Neural cell (in vitro differentiated cells): ENCODE results near the gene TSPAN18. TPM values are rescaled to one million over a fixed set of nuclear protein-coding genes. Genes with fewer than 3 reads are reported as not detected.

Experiments used
- H2AFZ ChIP-seq: fragments of 200-600, 300-800 bp; sonication (generic), shearing (Covaris generic); 2 replicates; pipeline ENCODE4 v1.6.0; 2014; ENCODE audit warnings: low read depth, mild to moderate bottlenecking, antibody characterized with exemption, low read length, moderate library complexity
- H3F3A ChIP-seq: fragments of 200-600 bp; shearing (Covaris generic); 2 replicates; pipeline ENCODE4 v1.6.1; 2016; ENCODE audit warnings: mild to moderate bottlenecking, moderate library complexity, mixed read lengths, antibody characterized with exemption, low read length; ENCODE audit not compliant: insufficient read depth, poor library complexity, severe bottlenecking
- H3K27ac ChIP-seq: fragments of 200-600, 300-800 bp; sonication (generic), shearing (Covaris generic); 2 replicates; pipeline ENCODE4 v1.5.1; 2014; ENCODE audit warnings: mild to moderate bottlenecking, low read length, moderate library complexity
- H3K27me3 ChIP-seq: fragments of 300-800, 200-600 bp; sonication (generic), shearing (Covaris generic); 2 replicates; pipeline ENCODE4 v1.6.0; 2014; ENCODE audit warnings: mild to moderate bottlenecking, low read depth, low read length, moderate library complexity; ENCODE audit not compliant: insufficient read depth
- H3K36me3 ChIP-seq: fragments of 300-800, 200-600 bp; sonication (generic), shearing (Covaris generic); 2 replicates; pipeline ENCODE4 v1.5.1; 2014; ENCODE audit warnings: mild to moderate bottlenecking, antibody characterized with exemption, low read length, moderate library complexity; ENCODE audit not compliant: insufficient read depth
- H3K4me2 ChIP-seq: fragments of 300-800, 200-600 bp; sonication (generic), shearing (Covaris generic); 2 replicates; pipeline ENCODE4 v1.6.0; 2014; ENCODE audit warnings: mild to moderate bottlenecking, low read length
- H3K4me3 ChIP-seq: fragments of 300-800, 200-600 bp; sonication (generic), shearing (Covaris generic); 2 replicates; pipeline ENCODE4 v1.5.1; 2014; ENCODE audit warnings: mild to moderate bottlenecking, low read length, moderate library complexity
- H3K79me2 ChIP-seq: fragments of 200-600 bp; shearing (Covaris generic); replicated peaks from 2 replicates; pipeline ENCODE4 v1.6.0; 2014; ENCODE audit warnings: mild to moderate bottlenecking, low read length, moderate library complexity; ENCODE audit not compliant: insufficient read depth
- H3K9ac ChIP-seq: fragments of 300-800, 200-600 bp; sonication (generic), shearing (Covaris generic); 2 replicates; pipeline ENCODE4 v1.6.1; 2016; ENCODE audit warnings: mild to moderate bottlenecking, low read length, mixed read lengths
- H3K9me2 ChIP-seq: fragments of 200-600 bp; shearing (Covaris generic); 2 replicates; pipeline ENCODE4 v1.6.1; 2016; ENCODE audit warnings: mild to moderate bottlenecking, low read length, mixed read lengths; ENCODE audit not compliant: insufficient read depth
- H3K9me3 ChIP-seq: fragments of 200-600, 300-800 bp; sonication (generic), shearing (Covaris generic); 2 replicates; pipeline ENCODE4 v1.6.1; 2016; ENCODE audit warnings: mild to moderate bottlenecking, mixed run types, low read length, moderate library complexity, mixed read lengths
- H4K20me1 ChIP-seq: fragments of 200-600 bp; shearing (Covaris generic); 2 replicates; pipeline ENCODE4 v1.6.1; 2016; ENCODE audit warnings: mild to moderate bottlenecking, mixed run types; ENCODE audit not compliant: insufficient read depth
- EZH2 ChIP-seq: fragments of 200-600, 300-800 bp; shearing (Covaris generic), sonication (generic); IDR thresholded peaks from 2 replicates; pipeline ENCODE4 v1.6.1; 2014; ENCODE audit warnings: antibody characterized with exemption, low read length, borderline replicate concordance, mild to moderate bottlenecking; ENCODE audit not compliant: insufficient read depth, poor library complexity, severe bottlenecking
- RAD21 ChIP-seq: fragments of 450-650 bp; conservative IDR thresholded peaks from 2 replicates; pipeline ENCODE4 v1.6.1; 2014; ENCODE audit warnings: antibody characterized with exemption, mild to moderate bottlenecking, moderate library complexity
- TAF1 ChIP-seq: IDR thresholded peaks from 2 replicates; pipeline ENCODE4 v1.6.1; 2012; ENCODE audit warnings: low read depth
- polyA plus RNA-seq: library from polyadenylated mRNA; depleted of rRNA; stranded (reverse); fragments of >200 nt; gene quantifications from 2 replicates; pipeline ENCODE4 v1.2.3, GENCODE V29; 2014
- TF ChIP-seq, protein P1 (sequence below): IDR thresholded peaks from 2 replicates; pipeline ENCODE4 v1.6.1; 2012; ENCODE audit warnings: borderline replicate concordance

Gene TSPAN18
- polyA plus RNA-seq, 1 donor from 2014 or later = 8.4 TPM

DNA sequence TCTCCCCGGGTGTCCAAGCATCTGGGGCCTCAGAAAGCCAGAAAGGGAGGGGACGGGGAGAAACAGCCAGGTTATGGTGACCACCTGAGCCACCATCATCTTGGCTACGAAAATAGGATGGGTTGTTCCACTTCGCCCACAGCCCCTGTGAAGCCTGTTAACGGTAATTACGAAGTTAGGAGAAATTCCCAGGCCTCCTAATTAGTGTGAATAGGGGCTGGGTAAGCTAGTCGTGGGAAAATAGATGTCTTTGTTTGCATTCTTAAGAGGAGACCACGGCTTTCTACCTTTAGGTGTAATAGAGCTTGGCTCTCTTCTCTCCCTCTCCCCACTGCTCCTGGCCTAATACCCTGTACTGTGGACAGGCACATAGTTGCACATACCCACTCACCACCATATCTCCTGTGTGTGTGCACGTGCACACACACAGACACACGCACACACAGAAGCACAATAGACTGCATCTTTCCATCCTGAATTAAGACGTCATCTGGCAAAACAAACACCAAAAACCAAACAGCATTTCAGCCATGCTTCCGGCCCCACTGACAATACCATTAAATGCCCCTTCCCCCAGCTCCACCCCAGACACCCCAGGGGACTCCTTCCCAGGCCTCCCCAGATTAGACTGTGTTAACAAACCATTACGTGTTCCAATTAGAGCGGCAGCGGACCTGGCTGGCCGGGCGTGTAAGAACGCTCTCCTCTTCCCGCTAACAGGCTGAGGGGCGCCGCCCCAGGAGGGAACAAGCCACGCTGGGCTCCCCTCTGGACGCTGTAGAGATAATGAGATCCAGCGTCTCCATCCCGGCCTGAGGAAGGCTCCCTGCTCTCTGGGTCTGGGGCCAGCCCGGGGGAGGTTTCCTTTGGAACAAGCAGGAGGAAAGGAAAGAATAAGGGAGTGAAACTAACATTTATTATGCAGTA lies 151.1 kb downstream of the TSPAN18 start:
- H4K20me1 ChIP-seq = no peaks in the 10 kb centered on the region
- H3K36me3 ChIP-seq = no peaks in the 10 kb centered on the region
- H3K9me3 ChIP-seq = no peaks in the 10 kb centered on the region
- peak overlapping the region; percentile 48 for H3K27ac ChIP-seq
- peak overlapping the region; percentile 40 for H3K9ac ChIP-seq
- H3K79me2 ChIP-seq = no peaks in the 10 kb centered on the region
- H2AFZ ChIP-seq = peak overlapping the region; percentile 40
- TF ChIP-seq TAF1 = no peak
- TF ChIP-seq, protein P1, sequence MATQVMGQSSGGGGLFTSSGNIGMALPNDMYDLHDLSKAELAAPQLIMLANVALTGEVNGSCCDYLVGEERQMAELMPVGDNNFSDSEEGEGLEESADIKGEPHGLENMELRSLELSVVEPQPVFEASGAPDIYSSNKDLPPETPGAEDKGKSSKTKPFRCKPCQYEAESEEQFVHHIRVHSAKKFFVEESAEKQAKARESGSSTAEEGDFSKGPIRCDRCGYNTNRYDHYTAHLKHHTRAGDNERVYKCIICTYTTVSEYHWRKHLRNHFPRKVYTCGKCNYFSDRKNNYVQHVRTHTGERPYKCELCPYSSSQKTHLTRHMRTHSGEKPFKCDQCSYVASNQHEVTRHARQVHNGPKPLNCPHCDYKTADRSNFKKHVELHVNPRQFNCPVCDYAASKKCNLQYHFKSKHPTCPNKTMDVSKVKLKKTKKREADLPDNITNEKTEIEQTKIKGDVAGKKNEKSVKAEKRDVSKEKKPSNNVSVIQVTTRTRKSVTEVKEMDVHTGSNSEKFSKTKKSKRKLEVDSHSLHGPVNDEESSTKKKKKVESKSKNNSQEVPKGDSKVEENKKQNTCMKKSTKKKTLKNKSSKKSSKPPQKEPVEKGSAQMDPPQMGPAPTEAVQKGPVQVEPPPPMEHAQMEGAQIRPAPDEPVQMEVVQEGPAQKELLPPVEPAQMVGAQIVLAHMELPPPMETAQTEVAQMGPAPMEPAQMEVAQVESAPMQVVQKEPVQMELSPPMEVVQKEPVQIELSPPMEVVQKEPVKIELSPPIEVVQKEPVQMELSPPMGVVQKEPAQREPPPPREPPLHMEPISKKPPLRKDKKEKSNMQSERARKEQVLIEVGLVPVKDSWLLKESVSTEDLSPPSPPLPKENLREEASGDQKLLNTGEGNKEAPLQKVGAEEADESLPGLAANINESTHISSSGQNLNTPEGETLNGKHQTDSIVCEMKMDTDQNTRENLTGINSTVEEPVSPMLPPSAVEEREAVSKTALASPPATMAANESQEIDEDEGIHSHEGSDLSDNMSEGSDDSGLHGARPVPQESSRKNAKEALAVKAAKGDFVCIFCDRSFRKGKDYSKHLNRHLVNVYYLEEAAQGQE = peak; percentile 33
- H3K9me2 ChIP-seq = no peaks in the 10 kb centered on the region
- H3F3A ChIP-seq = no peaks in the 10 kb centered on the region
- H3K4me3 ChIP-seq = peak overlapping the region; percentile 40
- H3K27me3 ChIP-seq = no peaks in the 10 kb centered on the region
- peak overlapping the region; percentile 47 for H3K4me2 ChIP-seq

GRCh38 chr11:44878711-44879110 lies 151.9 kb downstream of the TSPAN18 start:
- Histone ChIP-seq H4K20me1 (no peaks in the 10 kb centered on the region), H3K36me3 (no peaks in the 10 kb centered on the region), H3F3A (no peaks in the 10 kb centered on the region), H3K9me2 (no peaks in the 10 kb centered on the region), H3K9me3 (no peaks in the 10 kb centered on the region), H3K4me2 (no peak overlapping the region), H2AFZ (no peak overlapping the region), H3K27ac (peak overlapping the region; percentile 48), H3K27me3 (no peaks in the 10 kb centered on the region), H3K4me3 (no peak overlapping the region), H3K79me2 (no peaks in the 10 kb centered on the region), H3K9ac (no peak overlapping the region)
- TF ChIP-seq RAD21 (no peak), EZH2 (no peak)
- TF ChIP-seq, protein P1 = no peak

GRCh38 chr11:44879432-44879831 lies 152.7 kb downstream of the TSPAN18 start:
- H2AFZ ChIP-seq = no peak overlapping the region
- no peaks in the 10 kb centered on the region for H3K9me2 ChIP-seq
- no peak overlapping the region for H3K4me2 ChIP-seq

More at GRCh38 chr11:44879432-44879831, 152.7 kb downstream of the TSPAN18 start:
- H3K36me3 ChIP-seq = no peaks in the 10 kb centered on the region
- TF ChIP-seq TAF1 (no peak), RAD21 (no peak)
- no peaks in the 10 kb centered on the region for H3F3A ChIP-seq
- no peak overlapping the region for H3K9ac ChIP-seq
- no peaks in the 10 kb centered on the region for H3K27me3 ChIP-seq
- no peak overlapping the region for H3K4me3 ChIP-seq
- no peaks in the 10 kb centered on the region for H3K9me3 ChIP-seq
- no peaks in the 10 kb centered on the region for H4K20me1 ChIP-seq
- H3K27ac ChIP-seq = no peak overlapping the region
- no peaks in the 10 kb centered on the region for H3K79me2 ChIP-seq
